Upper lobe of right lung (tissue), 1 donor: ENCODE data around the gene TBC1D26. TPM values are rescaled to one million over a fixed set of nuclear protein-coding genes. Genes with fewer than 3 reads are reported as not detected.
"Not testable (repeated sequence)": the region's sequence is repeated elsewhere in the genome, so short reads cannot be mapped to it uniquely, and the experiment has no call there.

Experiments
- ATAC-seq: fragments of 200-7000 bp; cut with Tn5 transposase; one replicate; pipeline ENCODE4 v1.9.1; 2020; ENCODE audit warnings: mild to moderate bottlenecking, moderate library complexity
- DNase-seq: peaks from one replicate; pipeline ENCODE4 v3.0.0-alpha.2; 2020
- H3K27ac ChIP-seq: fragments of 200-600 bp; one replicate; pipeline ENCODE4 v1.8.0; 2022
- H3K27me3 ChIP-seq: fragments of 200-600 bp; one replicate; pipeline ENCODE4 v1.8.0; 2022; ENCODE audit warnings: mild to moderate bottlenecking
- H3K36me3 ChIP-seq: fragments of 200-600 bp; one replicate; pipeline ENCODE4 v1.8.0; 2022
- H3K4me1 ChIP-seq: fragments of 200-600 bp; one replicate; pipeline ENCODE4 v1.8.0; 2022
- H3K4me3 ChIP-seq: fragments of 200-600 bp; one replicate; pipeline ENCODE4 v1.8.0; 2022; ENCODE audit warnings: mild to moderate bottlenecking
- H3K9me3 ChIP-seq: fragments of 200-600 bp; one replicate; pipeline ENCODE4 v1.8.0; 2022
- CTCF ChIP-seq: fragments of 200-600 bp; IDR thresholded peaks from one replicate; pipeline ENCODE4 v1.8.0; 2022; ENCODE audit warnings: antibody characterized with exemption
- intact Hi-C: fragments of 100-400 bp; cut with DNase I; formaldehyde crosslinking; loops from one replicate; pipeline ENCODE4 v1.11.0; 2022
- total RNA-seq: library from RNA; stranded (reverse); fragmentation: NEBNext Ultra II Directional; extraction: Animal tissue kit (Norgen Biotek cat#: 25700); gene quantifications from one replicate; pipeline ENCODE4 v1.2.1, GENCODE V29; 2021
- donor health status: DM: no; HTN: yes; CAD: no; lungs with severe emphysema.

The TBC1D26 gene
- total RNA-seq, 1 donor from 2014 or later: not detected

GRCh38 chr17:15783461-15783860 lies 51.4 kb downstream of the TBC1D26 start:
- no peak for ATAC-seq
- no peak for DNase-seq
- Histone ChIP-seq H3K27ac (no peak overlapping the region), H3K27me3 (no peaks in the 10 kb centered on the region), H3K9me3 (no peaks in the 10 kb centered on the region), H3K4me1 (peaks cover 17% of the 10 kb centered on the region), H3K4me3 (no peak overlapping the region), H3K36me3 (no peaks in the 10 kb centered on the region)
- intact Hi-C loops: no loop called here
- TF ChIP-seq CTCF: no peak

GRCh38 chr17:15784351-15784750 lies 52.3 kb downstream of the TBC1D26 start:
- not testable (repeated sequence) for ATAC-seq

GRCh38 chr17:15787363-15788075 lies 55.4 kb downstream of the TBC1D26 start:
- H3K27me3 ChIP-seq, intact Hi-C loops, H3K4me3 ChIP-seq, H3K9me3 ChIP-seq, ATAC-seq, H3K36me3 ChIP-seq, DNase-seq, H3K27ac ChIP-seq: not testable (repeated sequence)
- H3K4me1 ChIP-seq: peaks cover 13% of the 10 kb centered on the region

More at GRCh38 chr17:15784351-15784750, 52.3 kb downstream of the TBC1D26 start:
- H3K27me3 ChIP-seq, H3K27ac ChIP-seq, H3K9me3 ChIP-seq, H3K4me3 ChIP-seq, intact Hi-C loops, DNase-seq, H3K36me3 ChIP-seq: not testable (repeated sequence)
- H3K4me1 ChIP-seq: peaks cover 17% of the 10 kb centered on the region

DNA sequence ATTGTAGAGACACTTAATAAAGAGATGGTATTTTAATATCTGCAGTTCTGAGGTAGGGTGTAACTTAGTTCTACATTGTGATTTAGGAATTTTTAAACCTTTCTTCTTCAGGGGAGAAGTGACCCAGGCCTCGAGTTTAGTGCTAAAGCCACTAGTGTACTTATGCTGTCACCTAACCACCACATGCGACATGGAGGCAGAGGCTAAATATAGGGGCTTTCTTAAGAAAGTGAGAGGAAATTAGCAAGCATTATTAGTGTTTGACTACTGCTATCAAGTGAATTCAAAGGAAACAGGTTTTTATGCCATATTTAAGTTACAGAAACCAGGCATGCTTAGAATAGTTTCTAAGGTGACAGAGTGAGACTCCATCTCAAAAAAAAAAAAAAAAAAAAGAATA lies 56.3 kb downstream of the TBC1D26 start:
- DNase-seq, H3K4me3 ChIP-seq, ATAC-seq, H3K36me3 ChIP-seq, H3K9me3 ChIP-seq, intact Hi-C loops, H3K27me3 ChIP-seq, H3K27ac ChIP-seq: not testable (repeated sequence)
- H3K4me1 ChIP-seq: peaks cover 12% of the 10 kb centered on the region

Other genes starting within 250 kb of the TBC1D26 start
- gene TVP23C, start 168.8 kb upstream of the TBC1D26 start, total RNA-seq: 18.4 TPM
- 1.4 TPM for gene FBXW10B, start 112.6 kb upstream of the TBC1D26 start, total RNA-seq
- 20.1 TPM for gene TRIM16, start 48.0 kb upstream of the TBC1D26 start, total RNA-seq
- 11.6 TPM for gene ZNF286A, start 32.5 kb upstream of the TBC1D26 start, total RNA-seq
- gene ADORA2B, start 212.8 kb downstream of the TBC1D26 start, total RNA-seq: 7.1 TPM